ENCODE measurements around the gene NOXO1.
"Not testable (repeated sequence)": the region's sequence is repeated elsewhere in the genome, so short reads cannot be mapped to it uniquely, and the experiment has no call there.

NOXO1 gene

DNA sequence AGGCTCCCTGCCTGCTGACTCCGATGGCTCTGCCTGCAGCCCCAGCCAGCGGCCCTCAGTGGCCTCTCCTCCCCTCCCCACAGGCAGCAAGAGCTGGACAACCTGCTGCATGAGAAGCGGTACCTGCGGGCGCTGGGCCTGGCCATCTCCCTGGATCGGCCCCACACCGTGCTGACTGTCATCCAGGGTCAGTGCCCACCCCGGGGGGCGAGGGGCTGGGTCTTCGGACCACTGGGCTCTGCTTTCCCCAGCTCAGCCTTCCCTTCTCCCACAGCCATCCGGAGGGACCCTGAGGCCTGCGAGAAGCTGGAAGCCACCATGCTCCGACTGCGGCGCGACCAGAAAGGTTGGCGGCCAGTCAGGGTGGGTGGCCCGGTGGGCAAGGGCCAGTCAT, 3.4 kb downstream of the NOXO1 start:
- DNase-seq, result no peak

- no peak for DNase-seq
These were observed 4.1 kb downstream of the NOXO1 start for GRCh38 chr16:1976951-1977874.

- no peak for DNase-seq
These were observed 5.1 kb downstream of the NOXO1 start for GRCh38 chr16:1976216-1976520.

DNA sequence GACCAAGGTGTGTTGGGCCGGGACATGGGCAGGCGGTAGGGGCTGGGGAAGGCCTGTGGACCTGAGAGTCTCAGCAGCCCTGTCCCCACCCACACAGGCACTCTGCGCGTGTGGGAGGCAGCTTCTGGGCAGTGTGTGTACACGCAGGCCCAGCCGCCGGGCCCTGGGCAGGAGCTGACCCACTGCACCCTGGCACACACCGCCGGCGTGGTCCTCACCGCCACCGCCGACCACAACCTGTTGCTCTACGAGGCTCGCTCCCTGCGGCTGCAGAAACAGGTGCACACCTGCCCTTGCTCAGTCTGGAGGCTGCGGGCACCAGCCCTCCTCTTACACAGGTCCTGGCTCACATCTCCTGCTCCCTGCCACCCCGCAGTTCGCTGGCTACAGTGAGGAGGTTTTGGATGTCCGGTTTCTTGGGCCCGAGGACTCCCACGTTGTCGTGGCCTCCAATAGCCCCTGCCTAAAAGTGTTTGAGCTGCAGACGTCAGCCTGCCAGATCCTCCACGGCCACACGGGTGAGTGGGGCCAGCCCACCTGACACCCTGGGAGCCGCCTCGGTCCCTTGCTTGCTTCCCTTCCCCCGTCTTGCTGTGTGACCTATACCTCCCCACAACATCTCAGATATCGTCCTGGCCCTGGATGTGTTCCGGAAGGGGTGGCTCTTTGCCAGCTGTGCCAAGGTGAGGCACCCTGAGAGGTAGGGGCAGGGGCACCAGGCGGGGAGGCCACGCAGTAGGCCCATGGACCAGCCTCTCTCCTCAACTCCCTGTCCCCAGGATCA, 5.6 kb downstream of the NOXO1 start:
- DNase-seq, result no peak

DNA sequence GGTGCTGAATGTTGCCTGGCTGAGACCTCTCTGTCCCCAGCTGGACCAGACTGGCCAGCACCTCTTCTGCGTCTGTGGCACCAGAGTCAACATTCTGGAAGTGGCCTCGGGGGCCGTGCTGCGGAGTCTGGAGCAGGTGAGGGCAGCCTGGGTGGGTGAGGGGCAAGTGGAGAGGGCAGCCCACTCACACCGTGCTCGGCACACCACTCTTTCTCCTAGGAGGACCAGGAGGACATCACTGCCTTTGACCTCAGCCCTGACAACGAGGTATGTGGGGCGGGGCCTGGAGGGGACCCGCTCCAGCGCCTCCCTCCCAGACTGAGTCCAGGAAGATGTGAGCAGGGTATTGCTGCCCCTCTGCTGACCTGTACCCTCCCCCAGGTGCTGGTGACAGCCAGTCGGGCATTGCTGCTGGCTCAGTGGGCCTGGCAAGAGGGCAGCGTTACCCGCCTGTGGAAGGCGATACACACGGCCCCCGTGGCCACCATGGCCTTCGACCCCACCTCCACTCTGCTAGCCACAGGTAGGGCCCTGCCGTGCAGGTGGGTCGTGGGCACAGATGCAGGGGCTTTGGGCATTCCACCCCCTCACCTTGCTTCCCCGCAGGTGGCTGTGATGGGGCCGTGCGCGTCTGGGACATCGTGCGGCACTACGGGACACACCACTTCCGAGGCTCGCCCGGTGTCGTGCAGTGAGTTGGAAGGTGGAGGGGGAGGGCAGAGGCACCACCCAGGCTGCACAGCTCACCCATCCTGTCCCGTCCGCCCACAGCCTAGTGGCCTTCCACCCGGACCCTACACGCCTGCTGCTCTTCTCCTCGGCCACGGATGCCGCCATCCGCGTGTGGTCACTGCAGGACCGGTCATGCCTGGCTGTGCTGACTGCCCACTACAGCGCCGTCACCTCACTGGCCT, 6.9 kb downstream of the NOXO1 start:
- DNase-seq, result no peak

GRCh38 chr16:1973461-1974156, 7.7 kb downstream of the NOXO1 start:
- DNase-seq, result no peak

DNA sequence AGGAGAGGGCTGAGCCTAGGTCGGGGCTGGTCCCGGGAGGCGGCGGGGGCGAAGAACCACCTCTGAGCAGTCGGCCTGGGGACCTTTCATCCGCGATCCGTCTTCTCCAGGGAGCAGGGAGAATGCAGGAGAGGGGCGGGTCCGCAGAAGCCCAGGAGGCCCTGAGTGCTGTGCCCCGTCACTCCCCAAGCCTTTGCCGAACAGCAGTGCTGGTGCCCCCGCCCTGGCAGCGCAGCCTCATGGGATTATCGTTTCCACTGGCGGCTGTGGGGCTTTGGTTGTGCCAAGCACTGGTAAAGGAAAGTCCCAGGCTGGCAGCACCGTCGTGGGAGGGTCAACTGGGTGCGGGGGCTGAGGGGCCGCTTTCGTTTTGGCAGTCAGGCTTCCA, 8.8 kb downstream of the NOXO1 start:
- DNase-seq, result no peak

DNA sequence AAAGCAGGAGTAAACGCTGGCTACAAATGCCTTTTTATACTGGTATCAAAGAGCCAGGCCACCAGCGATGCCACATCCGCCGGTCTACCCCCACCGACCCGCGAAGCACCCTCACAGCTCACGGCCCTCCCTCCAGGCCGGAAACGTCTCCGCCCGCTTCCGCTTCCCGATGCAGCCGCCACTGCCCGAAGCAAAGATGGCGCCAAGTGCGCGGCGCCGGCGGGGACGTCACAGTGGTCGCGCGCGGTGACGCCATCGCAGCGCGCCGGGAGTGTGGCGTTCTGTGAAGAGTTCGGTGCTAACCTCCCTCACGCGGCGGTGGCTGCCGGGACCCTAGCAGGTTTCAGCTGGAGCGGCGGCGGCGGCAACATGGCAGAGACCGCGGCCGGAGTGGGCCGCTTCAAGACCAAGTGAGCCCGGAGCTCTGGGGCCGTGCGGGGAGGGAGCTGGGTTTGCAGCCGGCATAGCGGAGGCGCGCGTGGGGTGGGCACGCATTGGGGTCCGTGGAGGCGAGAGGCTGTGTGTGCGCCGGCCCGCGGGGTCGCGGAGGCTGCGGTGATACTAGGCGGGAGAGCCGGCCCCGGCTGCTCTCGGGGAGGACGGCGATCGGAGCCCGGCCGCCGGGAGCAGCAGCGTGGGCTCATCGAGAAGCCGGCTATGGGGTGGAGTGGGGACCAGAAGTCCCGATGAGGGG, 9.3 kb downstream of the NOXO1 start, which contains the start of gene TBL3:
TSS of gene TBL3 (plus strand) at position 258 of the 694 bp plus-strand sequence. CDS start at position 370, 112 bp downstream.
- DNase-seq, result peak; percentile 98

DNA sequence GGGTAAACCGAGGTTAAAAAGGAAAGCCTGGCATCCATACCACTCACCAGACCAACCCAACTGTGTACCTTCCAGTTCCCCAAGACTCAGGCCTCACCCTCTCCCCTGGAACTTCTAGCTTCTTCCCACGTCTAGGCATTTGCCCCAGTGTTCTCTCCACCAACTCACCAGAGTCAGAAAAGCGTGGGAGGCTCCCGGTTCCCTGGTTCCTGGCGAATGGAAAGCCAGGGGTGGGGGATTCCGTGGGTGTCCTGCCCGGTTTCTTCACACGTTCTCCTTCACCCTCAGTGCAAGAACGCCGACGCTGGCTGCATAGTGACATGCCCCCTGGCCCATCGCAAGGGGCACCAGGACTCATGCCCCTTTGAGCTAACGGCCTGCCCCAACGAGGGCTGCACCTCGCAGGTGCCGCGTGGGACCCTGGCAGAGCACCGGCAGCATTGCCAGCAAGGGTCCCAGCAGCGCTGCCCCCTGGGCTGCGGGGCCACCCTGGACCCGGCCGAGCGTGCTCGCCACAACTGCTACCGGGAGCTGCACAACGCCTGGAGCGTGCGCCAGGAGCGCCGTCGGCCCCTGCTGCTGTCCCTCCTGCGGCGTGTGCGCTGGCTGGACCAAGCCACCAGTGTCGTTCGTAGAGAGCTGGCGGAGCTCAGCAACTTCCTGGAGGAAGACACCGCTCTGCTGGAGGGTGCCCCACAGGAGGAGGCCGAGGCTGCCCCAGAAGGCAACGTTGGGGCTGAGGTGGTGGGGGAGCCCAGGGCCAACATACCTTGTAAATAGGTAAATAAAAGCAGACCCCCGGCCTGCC, 12.9 kb downstream of the NOXO1 start:
- DNase-seq, result no peak

GRCh38 chr16:1966460-1966859, 14.8 kb downstream of the NOXO1 start, which contains the start of gene RNF151:
Gene RNF151, plus strand, starts transcription at chr16:1966856. Its CDS starts 26 bp downstream, at chr16:1966882.
- DNase-seq, result no peak

GRCh38 chr16:1965396-1966001, 15.8 kb downstream of the NOXO1 start:
- no peak for DNase-seq

GRCh38 chr16:1964506-1965395, 16.5 kb downstream of the NOXO1 start, which contains the start of gene RPS2:
Gene RPS2, minus strand, starts transcription at chr16:1964826. Its CDS starts 201 bp downstream, at chr16:1964625.
- peak; percentile 98 for DNase-seq

- no peak for DNase-seq
These were observed 17.3 kb downstream of the NOXO1 start for GRCh38 chr16:1963806-1964505.

DNA sequence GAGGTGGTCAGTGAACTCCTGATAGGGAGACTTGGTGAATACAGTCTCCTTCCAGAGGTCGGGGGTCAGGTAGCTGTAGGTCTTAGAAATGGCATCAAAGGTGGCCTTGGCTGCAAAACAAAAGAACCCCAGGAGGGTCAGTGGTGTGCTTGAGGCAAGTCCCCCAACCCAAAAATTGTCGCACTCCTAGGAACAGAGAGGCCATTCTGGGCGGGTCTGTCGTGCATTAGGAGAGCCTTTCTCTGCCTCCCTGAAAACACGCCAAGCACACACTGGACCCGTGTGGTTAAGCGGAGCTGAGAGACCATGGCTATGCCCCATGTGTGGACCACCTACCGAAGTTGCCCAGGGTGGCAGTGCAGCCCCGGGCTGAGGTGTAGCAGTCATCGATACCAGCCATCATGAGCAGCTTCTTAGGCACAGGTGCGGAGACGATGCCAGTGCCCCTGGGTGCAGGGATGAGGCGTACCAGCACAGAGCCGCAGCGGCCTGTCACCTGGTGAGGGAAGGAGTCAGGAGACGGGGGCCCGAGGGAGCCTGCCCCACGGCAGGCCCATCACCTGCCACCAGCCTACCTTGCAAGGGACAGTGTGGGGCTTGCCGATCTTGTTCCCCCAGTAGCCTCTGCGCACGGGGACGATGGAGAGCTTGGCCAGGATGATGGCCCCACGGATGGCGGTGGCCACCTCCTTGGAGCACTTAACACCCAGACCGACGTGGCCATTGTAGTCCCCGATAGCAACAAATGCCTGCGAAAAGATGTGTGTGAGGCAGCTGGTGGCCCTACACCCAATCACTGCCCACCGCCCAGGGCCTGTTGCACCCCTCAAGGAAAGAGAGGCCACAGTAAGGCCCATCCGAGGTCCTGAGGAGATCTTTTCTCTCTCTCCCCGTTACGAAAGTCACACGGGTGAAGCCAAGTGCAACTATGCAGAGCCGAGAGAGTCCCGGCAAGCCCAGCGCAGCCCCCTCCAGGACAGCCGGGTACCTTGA, 18.8 kb downstream of the NOXO1 start:
- DNase-seq, result not testable (repeated sequence)

- no peak for DNase-seq
These were observed 19.6 kb downstream of the NOXO1 start for GRCh38 chr16:1961651-1962067.

- DNase-seq, result no peak
These were observed 20.3 kb downstream of the NOXO1 start for GRCh38 chr16:1960665-1961630.

Data from activated CD4-positive, CD25-positive, alpha-beta regulatory T cell treated with anti-CD3 and anti-CD28 coated beads, Interleukin-2, amount 50 U/mL, for 72 hours (primary cell).